GM12892 (cell line): ENCODE measurements around the gene SOCS6.

ENCODE experiments used
- DNase-seq: peaks from one replicate; pipeline ENCODE4 v3.0.0; 2011; ENCODE audit not compliant: insufficient read length
- FAIRE-seq: peaks from 2 replicates; lab custom pipeline; 2011; peaks lifted over from hg19 to GRCh38; lab: Jason Lieb, UNC
- POLR2A ChIP-seq: IDR thresholded peaks from 2 replicates; pipeline ENCODE4 v1.6.1; 2011; ENCODE audit warnings: low read depth, low read length, control low read depth
- POLR2AphosphoS5 ChIP-seq: IDR thresholded peaks from 2 replicates; pipeline ENCODE4 v1.6.1; 2011; ENCODE audit warnings: low read depth, low read length, control low read depth
- TAF1 ChIP-seq: IDR thresholded peaks from 2 replicates; pipeline ENCODE4 v1.6.1; 2011; ENCODE audit warnings: low read depth, mild to moderate bottlenecking, control low read depth, low read length, borderline replicate concordance

Gene SOCS6

DNA sequence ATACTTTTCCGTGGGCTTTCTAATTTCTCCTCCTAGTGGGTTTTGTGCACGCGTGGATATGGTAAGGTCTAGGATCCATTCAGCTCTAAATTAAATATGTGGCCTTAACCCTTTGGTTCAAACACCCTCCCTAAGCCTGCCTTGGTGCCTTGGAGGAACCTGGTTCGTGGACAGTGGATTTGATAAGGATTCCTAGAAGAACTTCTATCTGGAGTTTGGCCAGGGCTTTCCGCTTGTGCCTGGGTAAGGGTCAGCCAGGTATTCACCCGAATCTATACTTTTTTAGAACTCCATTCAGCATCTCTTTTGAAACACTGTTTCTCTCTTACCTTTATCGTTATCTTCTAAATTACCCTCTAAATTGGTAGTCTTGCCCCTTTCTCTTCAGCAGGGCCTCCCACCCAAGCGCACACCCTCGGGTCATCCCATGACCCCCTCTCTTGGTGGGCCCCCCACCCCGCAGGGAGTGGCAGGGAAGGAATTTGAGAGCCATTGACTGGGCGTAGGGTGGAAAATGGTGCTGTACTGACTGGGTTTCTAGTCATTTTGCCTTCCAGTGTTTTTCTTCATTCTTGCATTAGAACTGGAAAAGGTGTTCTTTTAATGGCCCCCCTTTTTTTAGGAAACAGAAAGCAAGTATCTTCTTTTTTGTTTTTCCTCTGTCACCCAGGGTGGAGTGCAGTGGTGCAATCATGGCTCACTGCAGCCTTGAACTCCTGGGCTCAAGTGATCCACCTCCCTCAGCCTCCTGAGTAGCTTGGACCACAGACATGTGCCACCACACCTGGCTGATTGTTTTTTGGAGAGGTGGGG lies 1.8 kb downstream of the SOCS6 start:
- no peak for FAIRE-seq
- DNase-seq: no peak
- no peak for TF ChIP-seq POLR2AphosphoS5
- TF ChIP-seq TAF1: no peak
- no peak for TF ChIP-seq POLR2A

DNA sequence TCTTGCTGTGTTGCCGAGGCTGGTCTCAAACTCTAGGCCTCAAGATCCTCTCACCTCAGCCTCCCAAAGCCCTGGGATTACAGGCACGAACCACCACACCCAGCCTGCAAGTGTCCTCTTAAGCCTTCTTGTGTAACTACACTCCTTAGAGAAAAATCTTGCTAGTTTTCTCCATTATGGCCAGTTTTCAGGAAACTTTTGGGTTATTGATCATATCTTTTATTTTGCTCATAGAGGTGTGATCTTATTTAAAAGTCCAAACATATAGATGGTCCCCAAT lies 2.4 kb downstream of the SOCS6 start:
- FAIRE-seq: no peak
- no peak for TF ChIP-seq POLR2A
- TF ChIP-seq TAF1: no peak
- TF ChIP-seq POLR2AphosphoS5: no peak
- no peak for DNase-seq

DNA sequence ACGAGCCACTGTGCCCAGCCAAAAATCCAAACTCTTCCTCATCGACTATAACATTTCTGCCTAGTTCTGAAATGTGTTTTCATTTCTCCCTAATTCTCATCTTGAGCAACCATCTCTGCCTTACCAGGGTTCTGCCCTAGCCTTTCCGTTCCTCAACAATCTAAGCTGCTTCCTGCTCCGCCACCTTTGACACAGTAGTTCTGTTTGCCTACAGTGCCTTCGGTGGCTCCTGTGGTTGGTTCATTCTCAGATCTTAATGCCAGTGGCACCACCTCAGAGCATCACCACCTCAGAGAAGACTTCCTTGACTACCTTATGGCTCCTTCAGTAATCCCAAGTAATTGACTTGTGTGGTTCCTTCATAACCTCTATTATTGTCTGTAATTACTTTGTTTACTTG lies 3.8 kb downstream of the SOCS6 start:
- FAIRE-seq (no peak), DNase-seq (no peak)
- TF ChIP-seq POLR2A: no peak
- TF ChIP-seq TAF1: no peak
- no peak for TF ChIP-seq POLR2AphosphoS5

DNA sequence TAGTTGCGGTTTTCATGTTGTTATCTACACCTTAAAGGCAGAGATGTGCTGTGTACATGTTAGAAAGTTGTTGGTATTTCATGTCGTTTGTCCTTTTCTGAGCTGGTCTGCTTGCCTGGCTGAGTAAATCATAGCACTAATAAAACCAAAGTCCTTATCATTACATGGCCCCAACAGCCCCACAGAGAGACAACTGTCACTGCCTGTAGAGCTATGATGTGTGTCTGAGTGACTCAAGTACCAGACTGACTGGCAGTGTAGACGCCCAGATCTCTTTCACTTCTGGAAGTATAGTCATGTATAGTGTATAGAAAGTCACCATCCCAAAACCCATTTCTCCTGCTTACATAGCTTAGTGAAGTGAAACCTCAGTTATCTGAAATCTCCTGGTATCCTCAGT lies 4.3 kb downstream of the SOCS6 start:
- DNase-seq (no peak), FAIRE-seq (no peak)

DNA sequence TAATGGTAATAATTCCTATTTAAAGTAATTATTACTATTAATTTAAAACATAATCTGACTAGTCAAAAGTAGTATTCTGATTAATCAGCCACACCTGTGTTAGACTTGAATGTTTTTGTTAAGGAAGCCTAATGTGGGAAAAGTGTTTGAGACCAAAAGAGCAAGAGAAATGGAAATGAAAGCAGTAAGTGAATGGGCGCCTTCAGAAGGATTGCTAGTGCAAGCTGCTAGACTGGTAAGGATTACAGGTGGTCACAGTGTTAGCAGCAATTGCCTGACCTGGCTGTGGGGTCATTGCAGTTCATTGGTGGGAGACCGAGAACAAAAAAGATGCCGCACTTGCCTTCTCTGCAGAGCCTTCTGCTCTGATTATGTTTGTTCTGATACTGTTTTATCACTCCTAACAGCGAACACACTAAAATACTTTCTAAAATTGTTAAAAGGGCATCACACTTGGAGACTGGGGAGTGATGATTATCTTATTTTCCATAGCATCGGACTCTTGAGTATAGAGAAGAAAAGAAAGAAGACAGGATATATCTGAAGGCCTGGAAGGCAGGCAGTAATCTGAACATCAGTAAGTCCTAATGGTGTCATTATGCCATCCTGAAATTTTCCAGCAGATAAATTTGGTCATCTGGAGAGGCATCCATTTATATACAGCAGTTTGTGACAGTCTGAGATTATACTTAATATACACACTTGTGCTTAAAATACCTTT lies 5.8 kb downstream of the SOCS6 start:
- TF ChIP-seq POLR2AphosphoS5: no peak
- TF ChIP-seq POLR2A: no peak
- TF ChIP-seq TAF1: no peak
- FAIRE-seq: no peak
- DNase-seq: no peak

More for the DNA sequence above, 4.3 kb downstream of the SOCS6 start:
- TF ChIP-seq POLR2A: no peak
- TF ChIP-seq POLR2AphosphoS5: no peak
- no peak for TF ChIP-seq TAF1

DNA sequence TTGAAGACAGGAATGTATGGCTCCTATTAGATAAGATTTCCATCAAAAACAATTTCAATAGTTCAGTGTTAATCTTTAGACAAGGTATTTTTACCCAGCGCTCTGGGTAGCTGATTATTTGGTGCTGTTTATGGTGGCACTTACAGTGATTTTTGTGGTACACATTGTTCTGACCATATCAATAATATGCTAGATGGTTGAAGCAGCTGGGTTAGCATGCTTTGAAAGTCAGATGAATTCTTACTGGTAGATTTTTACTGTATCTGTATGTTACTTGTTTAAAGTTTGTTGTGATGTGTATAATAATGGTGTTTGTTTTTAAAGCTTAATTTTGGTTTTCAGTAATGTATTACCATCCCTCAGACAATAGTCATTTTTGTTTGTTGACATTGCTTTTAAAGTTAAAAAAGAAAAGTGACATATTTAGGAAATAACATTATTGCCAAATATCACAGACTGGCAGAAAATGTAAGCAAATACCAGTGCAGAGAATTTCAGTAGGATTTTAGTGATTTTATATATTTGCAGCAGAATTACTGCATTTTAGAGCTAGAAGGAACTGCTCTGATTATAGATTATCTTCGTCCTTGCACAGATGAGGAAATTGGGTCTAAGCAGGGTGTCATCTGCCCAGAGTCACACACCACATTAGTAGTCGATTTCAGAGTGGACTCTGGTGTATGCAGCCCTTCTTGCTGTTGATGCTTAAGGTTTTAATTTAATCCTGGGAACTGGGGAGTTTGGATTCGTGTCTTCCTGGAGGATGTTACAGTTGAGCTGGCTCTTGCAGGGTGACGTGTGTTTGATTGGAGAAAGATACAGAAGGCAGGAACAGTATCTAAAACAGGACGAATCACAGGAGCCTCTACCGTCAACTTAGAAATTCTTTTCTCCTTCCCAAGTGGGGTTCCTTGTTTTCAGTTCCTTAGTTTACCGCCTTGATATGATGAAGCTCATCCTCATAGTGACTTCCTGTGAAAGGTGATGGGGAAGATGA lies 6.6 kb downstream of the SOCS6 start:
- DNase-seq: no peak
- TF ChIP-seq POLR2A (no peak), TAF1 (no peak), POLR2AphosphoS5 (no peak)
- no peak for FAIRE-seq

DNA sequence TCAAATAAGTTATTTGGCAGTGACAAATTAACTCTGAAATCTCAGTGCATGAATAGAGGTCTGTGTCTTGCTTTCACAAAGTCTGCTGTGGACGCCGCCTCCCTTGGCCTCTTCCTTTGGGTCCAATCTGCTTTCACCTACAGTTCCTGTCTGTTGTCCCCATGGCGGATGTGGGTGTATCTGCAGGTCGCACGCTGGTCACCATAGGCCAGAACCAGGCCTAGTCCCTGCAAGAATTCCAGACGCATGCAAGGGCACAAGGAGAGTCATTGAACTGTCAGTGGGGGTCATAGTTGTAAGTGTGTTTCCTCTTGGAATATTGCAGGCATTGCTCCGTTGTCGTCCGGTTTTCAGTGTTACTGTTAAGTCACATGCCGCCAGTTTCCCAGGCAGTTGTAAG lies 7.4 kb downstream of the SOCS6 start:
- TF ChIP-seq POLR2A: no peak
- TF ChIP-seq POLR2AphosphoS5: no peak
- TF ChIP-seq TAF1: no peak
- FAIRE-seq (no peak), DNase-seq (no peak)

DNA sequence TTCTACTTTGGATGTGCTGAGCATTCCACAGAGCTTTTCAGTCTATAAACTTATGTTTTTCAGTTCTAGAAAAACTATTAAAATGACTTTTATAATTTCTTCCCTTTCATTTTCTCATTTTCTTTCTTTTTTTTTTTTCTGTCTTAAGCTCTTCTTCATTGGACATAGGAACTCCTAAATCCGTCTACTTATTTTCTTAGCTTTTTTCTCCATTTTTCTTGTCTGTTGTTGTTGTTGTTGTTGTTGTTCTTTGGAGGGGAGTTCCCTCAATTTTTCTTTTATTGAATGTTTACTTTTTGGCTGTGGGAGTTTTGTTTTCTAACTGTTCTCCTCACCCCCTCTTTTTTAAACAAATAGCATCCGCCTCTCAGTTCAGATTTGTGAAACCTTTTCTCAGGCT lies 7.9 kb downstream of the SOCS6 start:
- TF ChIP-seq POLR2AphosphoS5 (no peak), POLR2A (no peak), TAF1 (no peak)
- DNase-seq (no peak), FAIRE-seq (no peak)

DNA sequence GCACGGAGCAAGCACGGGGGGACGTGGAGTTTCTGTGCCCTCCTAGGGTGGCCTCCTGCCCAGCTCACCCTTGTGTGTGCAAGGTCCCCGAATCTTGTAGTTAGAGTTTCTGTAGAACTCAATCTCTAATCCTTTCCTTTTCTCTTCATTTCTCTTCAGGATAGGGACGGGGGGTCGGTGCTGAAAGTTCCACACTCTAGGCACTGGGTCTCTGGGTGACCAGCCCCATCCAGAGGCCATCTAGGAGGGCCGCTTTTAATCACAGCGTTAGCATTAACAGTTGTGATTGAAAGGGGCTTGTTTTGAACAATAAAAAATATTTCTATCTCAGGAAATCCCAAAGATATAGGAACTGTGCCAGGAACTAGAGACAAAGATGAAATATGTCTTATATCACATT lies 10.5 kb downstream of the SOCS6 start:
- TF ChIP-seq POLR2A (no peak), POLR2AphosphoS5 (no peak)
- DNase-seq: no peak
- FAIRE-seq: no peak

DNA sequence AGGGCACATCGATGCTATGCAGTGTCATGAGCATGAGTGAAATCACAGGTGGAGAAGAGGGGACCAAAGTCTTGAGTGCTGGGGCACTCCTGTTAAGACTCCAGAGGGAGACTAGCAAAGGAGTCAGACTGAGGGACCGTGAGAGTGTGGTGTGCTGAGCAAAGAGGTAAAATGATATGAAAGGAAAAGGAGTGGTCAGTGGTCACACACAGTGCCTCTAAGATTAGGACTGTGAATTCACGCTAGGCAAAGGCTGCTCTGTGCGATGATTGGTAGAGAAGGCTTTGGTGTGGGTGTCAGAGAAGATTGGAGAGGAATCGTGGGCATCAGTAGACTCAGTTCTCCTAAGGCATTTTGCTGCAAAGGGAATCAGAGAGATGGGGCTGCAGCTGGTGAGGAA lies 12.8 kb downstream of the SOCS6 start:
- TF ChIP-seq POLR2A (no peak), TAF1 (no peak), POLR2AphosphoS5 (no peak)
- no peak for DNase-seq
- FAIRE-seq: no peak

DNA sequence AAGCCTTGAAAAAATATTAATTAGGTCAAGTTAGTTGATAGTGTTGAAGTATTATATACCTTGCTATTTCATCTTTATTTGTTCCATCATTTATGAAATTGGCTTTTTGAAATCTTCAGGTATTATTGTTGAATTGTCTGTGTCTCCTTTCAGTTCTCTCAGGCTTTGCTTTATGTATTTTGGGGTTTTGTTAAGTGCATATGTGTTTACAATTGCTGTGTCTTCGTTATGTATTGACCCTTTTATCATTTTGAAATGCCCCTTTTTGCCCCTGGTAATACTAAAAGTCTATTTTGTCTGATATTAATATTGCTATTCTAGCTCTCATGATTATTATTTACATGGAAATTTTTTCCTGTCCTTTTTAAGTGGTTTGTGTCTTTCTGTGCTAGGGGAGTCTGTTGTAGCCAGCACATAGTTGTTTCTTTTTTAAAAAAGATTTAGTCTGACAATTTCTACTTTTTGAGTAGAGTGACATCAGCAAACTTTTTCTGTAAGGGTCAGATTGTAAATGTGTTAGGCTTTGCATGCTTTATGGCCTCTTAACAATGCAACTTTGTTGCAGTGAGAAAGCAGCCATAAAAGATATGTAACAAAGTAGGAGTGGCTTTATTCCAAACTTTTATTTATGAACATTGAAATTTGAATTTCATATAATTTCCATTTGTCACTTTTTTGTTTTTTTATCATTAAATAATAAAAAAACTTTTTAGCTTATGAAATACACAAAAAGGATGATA lies 19.9 kb downstream of the SOCS6 start:
- no peak for DNase-seq
- no peak for FAIRE-seq
- no peak for TF ChIP-seq POLR2A
- TF ChIP-seq TAF1: no peak
- no peak for TF ChIP-seq POLR2AphosphoS5
